Natural killer cell treated with Interleukin-12 subunit alpha and Interleukin-12 subunit beta and Interleukin-15 and Interleukin-18, amount 100 ng/mL, for 72 hours (primary cell): ENCODE data around the gene NTM. TPM values are rescaled to one million over a fixed set of nuclear protein-coding genes. Genes with fewer than 3 reads are reported as not detected.

Source experiments
- ATAC-seq, 2 donors: fragments of 150-1000 bp; cut with Tn5 transposase in 1 of 2; sonication (Bioruptor Pico), chemical (Tn5 transposase) in 1 of 2; 2 replicates each; pipeline ENCODE4 v1.10.0; 2021
- DNase-seq: peaks from one replicate; pipeline ENCODE4 v3.0.0; 2022; ENCODE audit warnings: low spot score
- H3K27ac Mint-ChIP-seq, 2 donors: 1 replicate in 1 of 2; 2 replicates in 1 of 2; pipeline ENCODE4 v1.8.0; 2022; ENCODE audit warnings: mixed read lengths in 2 of 2, mild to moderate bottlenecking in 1 of 2, moderate library complexity in 1 of 2
- H3K27me3 Mint-ChIP-seq, 2 donors: 1 replicate in 1 of 2; 2 replicates in 1 of 2; pipeline ENCODE4 v1.8.0; 2022; ENCODE audit warnings: mixed read lengths in 2 of 2
- H3K36me3 Mint-ChIP-seq: one replicate; pipeline ENCODE4 v1.8.0; 2022; ENCODE audit warnings: mixed read lengths
- H3K4me1 Mint-ChIP-seq, 2 donors: 1 replicate in 1 of 2; 2 replicates in 1 of 2; pipeline ENCODE4 v1.8.0; 2022; ENCODE audit warnings: low read depth in 2 of 2, mixed read lengths in 2 of 2, mild to moderate bottlenecking in 1 of 2
- H3K4me3 Mint-ChIP-seq: one replicate; pipeline ENCODE4 v1.8.0; 2022; ENCODE audit warnings: mixed read lengths
- H3K9me3 Mint-ChIP-seq: 2 replicates; pipeline ENCODE4 v1.8.0; 2022; ENCODE audit warnings: mixed read lengths
- total RNA-seq, 2 donors: library from RNA; stranded (reverse); gene quantifications; one replicate each; pipeline ENCODE4 v1.2.3, GENCODE V29; 2022

NTM gene
- total RNA-seq, 2 donors from 2014 or later, result not detected

- Mint-ChIP-seq H3K9me3 (peaks cover 6% of the 10 kb centered on the region), H3K4me3 (no peak overlapping the region), H3K4me1 (no peaks in the 10 kb centered on the region), H3K27me3 (no peaks in the 10 kb centered on the region), H3K36me3 (no peaks in the 10 kb centered on the region), H3K27ac (no peak overlapping the region)
- DNase-seq (no peak), ATAC-seq (no peak)
These were observed 666.5 kb downstream of the NTM start for GRCh38 chr11:132036746-132037466.

GRCh38 chr11:132037467-132037862, 667.0 kb downstream of the NTM start:
- no peak overlapping the region for H3K4me3 Mint-ChIP-seq
- no peak for ATAC-seq
- no peaks in the 10 kb centered on the region for H3K27me3 Mint-ChIP-seq
- H3K4me1 Mint-ChIP-seq, result no peaks in the 10 kb centered on the region
- peaks cover 2% of the 10 kb centered on the region for H3K9me3 Mint-ChIP-seq
- DNase-seq, result no peak
- H3K27ac Mint-ChIP-seq, result no peak overlapping the region
- H3K36me3 Mint-ChIP-seq, result no peaks in the 10 kb centered on the region

GRCh38 chr11:132037956-132038355, 667.5 kb downstream of the NTM start:
- ATAC-seq, result no peak

GRCh38 chr11:132039521-132039920, 669.1 kb downstream of the NTM start:
- peaks cover 9% of the 10 kb centered on the region for H3K9me3 Mint-ChIP-seq
- ATAC-seq, result no peak

More at GRCh38 chr11:132037956-132038355, 667.5 kb downstream of the NTM start:
- peaks cover 2% of the 10 kb centered on the region for H3K9me3 Mint-ChIP-seq
- H3K36me3 Mint-ChIP-seq, result no peaks in the 10 kb centered on the region
- DNase-seq, result no peak
- H3K4me3 Mint-ChIP-seq, result no peak overlapping the region
- H3K27me3 Mint-ChIP-seq, result no peaks in the 10 kb centered on the region
- H3K27ac Mint-ChIP-seq, result no peak overlapping the region
- no peaks in the 10 kb centered on the region for H3K4me1 Mint-ChIP-seq

GRCh38 chr11:132042296-132042695, 671.9 kb downstream of the NTM start:
- Mint-ChIP-seq H3K27ac (no peak overlapping the region), H3K36me3 (no peaks in the 10 kb centered on the region), H3K9me3 (peaks cover 14% of the 10 kb centered on the region), H3K4me3 (no peak overlapping the region), H3K4me1 (no peaks in the 10 kb centered on the region), H3K27me3 (no peaks in the 10 kb centered on the region)
- no peak for ATAC-seq
- no peak for DNase-seq

More at GRCh38 chr11:132039521-132039920, 669.1 kb downstream of the NTM start:
- Mint-ChIP-seq H3K4me1 (no peaks in the 10 kb centered on the region), H3K27me3 (no peaks in the 10 kb centered on the region), H3K27ac (no peak overlapping the region), H3K4me3 (no peak overlapping the region), H3K36me3 (no peaks in the 10 kb centered on the region)
- DNase-seq, result no peak

GRCh38 chr11:132043714-132044113, 673.3 kb downstream of the NTM start:
- H3K9me3 Mint-ChIP-seq, result peaks cover 14% of the 10 kb centered on the region
- no peaks in the 10 kb centered on the region for H3K27me3 Mint-ChIP-seq
- no peak for DNase-seq
- H3K36me3 Mint-ChIP-seq, result no peaks in the 10 kb centered on the region
- H3K4me3 Mint-ChIP-seq, result no peak overlapping the region
- ATAC-seq, result no peak
- no peak overlapping the region for H3K27ac Mint-ChIP-seq
- no peaks in the 10 kb centered on the region for H3K4me1 Mint-ChIP-seq

GRCh38 chr11:132045107-132045506, 674.7 kb downstream of the NTM start:
- DNase-seq, result no peak
- Mint-ChIP-seq H3K4me3 (no peak overlapping the region), H3K27me3 (no peaks in the 10 kb centered on the region), H3K36me3 (no peaks in the 10 kb centered on the region), H3K9me3 (peaks cover 14% of the 10 kb centered on the region), H3K27ac (no peak overlapping the region), H3K4me1 (no peaks in the 10 kb centered on the region)
- ATAC-seq, result no peak

GRCh38 chr11:132046288-132046865, 676.0 kb downstream of the NTM start:
- ATAC-seq, result no peak
- Mint-ChIP-seq H3K36me3 (no peaks in the 10 kb centered on the region), H3K27ac (no peak overlapping the region), H3K27me3 (no peaks in the 10 kb centered on the region), H3K9me3 (peaks cover 12% of the 10 kb centered on the region), H3K4me3 (no peak overlapping the region), H3K4me1 (no peaks in the 10 kb centered on the region)
- DNase-seq, result no peak

- Mint-ChIP-seq H3K27ac (no peak overlapping the region), H3K36me3 (no peaks in the 10 kb centered on the region)
These were observed 676.8 kb downstream of the NTM start for GRCh38 chr11:132047167-132047566.

GRCh38 chr11:132048040-132048439, 677.6 kb downstream of the NTM start:
- H3K4me3 Mint-ChIP-seq, result no peak overlapping the region
- ATAC-seq (no peak), DNase-seq (no peak)
- no peak overlapping the region for H3K27ac Mint-ChIP-seq
- no peaks in the 10 kb centered on the region for H3K27me3 Mint-ChIP-seq
- H3K9me3 Mint-ChIP-seq, result peaks cover 12% of the 10 kb centered on the region
- no peaks in the 10 kb centered on the region for H3K36me3 Mint-ChIP-seq
- no peaks in the 10 kb centered on the region for H3K4me1 Mint-ChIP-seq

More at GRCh38 chr11:132047167-132047566, 676.8 kb downstream of the NTM start:
- DNase-seq (no peak), ATAC-seq (no peak)
- no peaks in the 10 kb centered on the region for H3K27me3 Mint-ChIP-seq
- no peak overlapping the region for H3K4me3 Mint-ChIP-seq
- peaks cover 12% of the 10 kb centered on the region for H3K9me3 Mint-ChIP-seq
- no peaks in the 10 kb centered on the region for H3K4me1 Mint-ChIP-seq

- H3K4me1 Mint-ChIP-seq, result no peaks in the 10 kb centered on the region
- ATAC-seq (no peak), DNase-seq (no peak)
- peaks cover 5% of the 10 kb centered on the region for H3K9me3 Mint-ChIP-seq
- no peak overlapping the region for H3K27ac Mint-ChIP-seq
- H3K4me3 Mint-ChIP-seq, result no peak overlapping the region
- no peaks in the 10 kb centered on the region for H3K36me3 Mint-ChIP-seq
- H3K27me3 Mint-ChIP-seq, result no peaks in the 10 kb centered on the region
These were observed 678.8 kb downstream of the NTM start for GRCh38 chr11:132049205-132049604.

GRCh38 chr11:132050049-132050448, 679.6 kb downstream of the NTM start:
- no peaks in the 10 kb centered on the region for H3K4me1 Mint-ChIP-seq
- H3K27me3 Mint-ChIP-seq, result no peaks in the 10 kb centered on the region
- H3K36me3 Mint-ChIP-seq, result no peaks in the 10 kb centered on the region
- no peak for DNase-seq
- no peak overlapping the region for H3K4me3 Mint-ChIP-seq
- H3K9me3 Mint-ChIP-seq, result peaks cover 3% of the 10 kb centered on the region
- H3K27ac Mint-ChIP-seq, result no peak overlapping the region
- ATAC-seq, result no peak

GRCh38 chr11:132050577-132051165, 680.3 kb downstream of the NTM start:
- Mint-ChIP-seq H3K4me1 (no peaks in the 10 kb centered on the region), H3K36me3 (no peaks in the 10 kb centered on the region), H3K4me3 (no peak overlapping the region), H3K27me3 (no peaks in the 10 kb centered on the region), H3K9me3 (peaks cover 2% of the 10 kb centered on the region), H3K27ac (no peak overlapping the region)
- no peak for DNase-seq
- no peak for ATAC-seq

- Mint-ChIP-seq H3K27me3 (no peaks in the 10 kb centered on the region), H3K9me3 (no peaks in the 10 kb centered on the region), H3K4me3 (no peak overlapping the region), H3K27ac (no peak overlapping the region), H3K36me3 (no peaks in the 10 kb centered on the region), H3K4me1 (no peaks in the 10 kb centered on the region)
- no peak for ATAC-seq
- DNase-seq, result no peak
These were observed 681.3 kb downstream of the NTM start for GRCh38 chr11:132051704-132052103.
